ENCODE data around the gene ADGRL3. TPM values are rescaled to one million over a fixed set of nuclear protein-coding genes. Genes with fewer than 3 reads are reported as not detected.

The ADGRL3 gene
- total and polyA plus RNA-seq, 3 experiments from 2014 or later = not detected

GRCh38 chr4:61210186-61210939 lies 10.2 kb downstream of the ADGRL3 start:
- ChIA-PET POLR2A (no interaction called here), CTCF (no interaction called here)
- Mint-ChIP-seq H3K36me3 (no peaks in the 10 kb centered on the region), H3K9me3 (peaks cover 4 to 34% (median 11%) of the 10 kb centered on the region in 5 donors), H3K4me1 (no peaks in the 10 kb centered on the region), H3K4me3 (no peak overlapping the region), H3K27me3 (no peaks in the 10 kb centered on the region), H3K27ac (no peak overlapping the region)
- Histone ChIP-seq H3K27ac (ENCODE audit: low read depth, low read length) (no peak overlapping the region), H3K36me3 (ENCODE audit: insufficient read depth, low read length) (no peaks in the 10 kb centered on the region), H3K9me3 (ENCODE audit: low read length) (no peaks in the 10 kb centered on the region), H3K27me3 (ENCODE audit: insufficient read depth, low read length, poor library complexity, severe bottlenecking) (no peaks in the 10 kb centered on the region), H3K4me1 (ENCODE audit: insufficient read depth, low read length) (no peaks in the 10 kb centered on the region), H3K4me3 (ENCODE audit: low read length) (no peak overlapping the region)
- no peak for DNase-seq

GRCh38 chr4:61211781-61212180 lies 11.7 kb downstream of the ADGRL3 start:
- Mint-ChIP-seq H3K27me3 (no peaks in the 10 kb centered on the region), H3K9me3 (peaks cover 4 to 31% (median 15%) of the 10 kb centered on the region in 5 donors), H3K4me3 (no peak overlapping the region), H3K4me1 (no peaks in the 10 kb centered on the region), H3K27ac (no peak overlapping the region), H3K36me3 (no peaks in the 10 kb centered on the region)
- H3K4me1 ChIP-seq (ENCODE audit: insufficient read depth, low read length) = no peaks in the 10 kb centered on the region
- CTCF ChIA-PET = no interaction called here
- no peaks in the 10 kb centered on the region for H3K27me3 ChIP-seq (ENCODE audit: insufficient read depth, low read length, poor library complexity, severe bottlenecking)
- H3K9me3 ChIP-seq (ENCODE audit: low read length) = no peaks in the 10 kb centered on the region
- no peaks in the 10 kb centered on the region for H3K36me3 ChIP-seq (ENCODE audit: insufficient read depth, low read length)
- POLR2A ChIA-PET = no interaction called here
- no peak overlapping the region for H3K27ac ChIP-seq (ENCODE audit: low read depth, low read length)
- no peak for DNase-seq
- H3K4me3 ChIP-seq (ENCODE audit: low read length) = no peak overlapping the region

- DNase-seq = no peak
- no peaks in the 10 kb centered on the region for H3K4me1 Mint-ChIP-seq
- Histone ChIP-seq H3K9me3 (ENCODE audit: low read length) (no peaks in the 10 kb centered on the region), H3K4me3 (ENCODE audit: low read length) (no peak overlapping the region), H3K27ac (ENCODE audit: low read depth, low read length) (no peak overlapping the region), H3K36me3 (ENCODE audit: insufficient read depth, low read length) (no peaks in the 10 kb centered on the region), H3K27me3 (ENCODE audit: insufficient read depth, low read length, poor library complexity, severe bottlenecking) (no peaks in the 10 kb centered on the region), H3K4me1 (ENCODE audit: insufficient read depth, low read length) (no peaks in the 10 kb centered on the region)
- no peaks in the 10 kb centered on the region for H3K27me3 Mint-ChIP-seq
- H3K4me3 Mint-ChIP-seq = no peak overlapping the region
- ChIA-PET CTCF (no interaction called here), POLR2A (no interaction called here)
- H3K36me3 Mint-ChIP-seq = no peaks in the 10 kb centered on the region
- peaks cover 2 to 33% (median 13%) of the 10 kb centered on the region in 5 donors for H3K9me3 Mint-ChIP-seq
- no peak overlapping the region for H3K27ac Mint-ChIP-seq
These were observed 12.7 kb downstream of the ADGRL3 start for GRCh38 chr4:61212788-61213187.

- ChIA-PET CTCF (no interaction called here), POLR2A (no interaction called here)
- no peak for DNase-seq
- Histone ChIP-seq H3K9me3 (ENCODE audit: low read length) (no peaks in the 10 kb centered on the region), H3K4me1 (ENCODE audit: insufficient read depth, low read length) (no peaks in the 10 kb centered on the region), H3K4me3 (ENCODE audit: low read length) (no peak overlapping the region), H3K27ac (ENCODE audit: low read depth, low read length) (no peak overlapping the region), H3K36me3 (ENCODE audit: insufficient read depth, low read length) (no peaks in the 10 kb centered on the region), H3K27me3 (ENCODE audit: insufficient read depth, low read length, poor library complexity, severe bottlenecking) (no peaks in the 10 kb centered on the region)
- Mint-ChIP-seq H3K27me3 (no peaks in the 10 kb centered on the region), H3K4me3 (no peak overlapping the region), H3K27ac (no peak overlapping the region), H3K36me3 (no peaks in the 10 kb centered on the region), H3K4me1 (no peaks in the 10 kb centered on the region), H3K9me3 (peaks cover 0 to 26% (median 15%) of the 10 kb centered on the region in 5 donors)
These were observed 14.6 kb downstream of the ADGRL3 start for GRCh38 chr4:61214680-61215079.

- no peak overlapping the region for H3K4me3 Mint-ChIP-seq
- Histone ChIP-seq H3K9me3 (ENCODE audit: low read length) (no peaks in the 10 kb centered on the region), H3K4me3 (ENCODE audit: low read length) (no peak overlapping the region), H3K4me1 (ENCODE audit: insufficient read depth, low read length) (no peaks in the 10 kb centered on the region), H3K27me3 (ENCODE audit: insufficient read depth, low read length, poor library complexity, severe bottlenecking) (no peaks in the 10 kb centered on the region), H3K36me3 (ENCODE audit: insufficient read depth, low read length) (no peaks in the 10 kb centered on the region), H3K27ac (ENCODE audit: low read depth, low read length) (no peak overlapping the region)
- no peaks in the 10 kb centered on the region for H3K4me1 Mint-ChIP-seq
- no peak overlapping the region for H3K27ac Mint-ChIP-seq
- no peaks in the 10 kb centered on the region for H3K36me3 Mint-ChIP-seq
- peaks cover 0 to 32% (median 9%) of the 10 kb centered on the region in 5 donors for H3K9me3 Mint-ChIP-seq
- ChIA-PET POLR2A (no interaction called here), CTCF (no interaction called here)
- DNase-seq = no peak
- H3K27me3 Mint-ChIP-seq = no peaks in the 10 kb centered on the region
These were observed 17.1 kb downstream of the ADGRL3 start for GRCh38 chr4:61217222-61217621.

- Histone ChIP-seq H3K27ac (ENCODE audit: low read depth, low read length) (no peak overlapping the region), H3K4me3 (ENCODE audit: low read length) (no peak overlapping the region), H3K27me3 (ENCODE audit: insufficient read depth, low read length, poor library complexity, severe bottlenecking) (no peaks in the 10 kb centered on the region), H3K36me3 (ENCODE audit: insufficient read depth, low read length) (no peaks in the 10 kb centered on the region), H3K9me3 (ENCODE audit: low read length) (no peaks in the 10 kb centered on the region), H3K4me1 (ENCODE audit: insufficient read depth, low read length) (no peaks in the 10 kb centered on the region)
- H3K9me3 Mint-ChIP-seq = peaks cover 0 to 34% (median 12%) of the 10 kb centered on the region in 5 donors
- H3K27ac Mint-ChIP-seq = no peak overlapping the region
- no peaks in the 10 kb centered on the region for H3K36me3 Mint-ChIP-seq
- no peaks in the 10 kb centered on the region for H3K27me3 Mint-ChIP-seq
- DNase-seq = no peak
- ChIA-PET POLR2A (no interaction called here), CTCF (no interaction called here)
- H3K4me3 Mint-ChIP-seq = no peak overlapping the region
- no peaks in the 10 kb centered on the region for H3K4me1 Mint-ChIP-seq
These were observed 20.4 kb downstream of the ADGRL3 start for GRCh38 chr4:61220556-61220955.

- no peaks in the 10 kb centered on the region for H3K27me3 ChIP-seq (ENCODE audit: insufficient read depth, low read length, poor library complexity, severe bottlenecking)
- no peaks in the 10 kb centered on the region for H3K36me3 ChIP-seq (ENCODE audit: insufficient read depth, low read length)
- H3K9me3 ChIP-seq (ENCODE audit: low read length) = no peaks in the 10 kb centered on the region
- H3K4me3 ChIP-seq (ENCODE audit: low read length) = no peak overlapping the region
- H3K27ac Mint-ChIP-seq = no peak overlapping the region
- no peak for DNase-seq
- no peaks in the 10 kb centered on the region for H3K4me1 Mint-ChIP-seq
- H3K4me1 ChIP-seq (ENCODE audit: insufficient read depth, low read length) = no peaks in the 10 kb centered on the region
- H3K27me3 Mint-ChIP-seq = no peaks in the 10 kb centered on the region
- H3K36me3 Mint-ChIP-seq = no peaks in the 10 kb centered on the region
- CTCF ChIA-PET = no interaction called here
- no peak overlapping the region for H3K4me3 Mint-ChIP-seq
- POLR2A ChIA-PET = no interaction called here
- H3K9me3 Mint-ChIP-seq = peaks cover 0 to 47% (median 16%) of the 10 kb centered on the region in 5 donors
- H3K27ac ChIP-seq (ENCODE audit: low read depth, low read length) = no peak overlapping the region
These were observed 23.3 kb downstream of the ADGRL3 start for GRCh38 chr4:61223385-61223784.

GRCh38 chr4:61224573-61224972 lies 24.4 kb downstream of the ADGRL3 start:
- no peak overlapping the region for H3K4me3 ChIP-seq (ENCODE audit: low read length)
- H3K4me3 Mint-ChIP-seq = no peak overlapping the region
- CTCF ChIA-PET = no interaction called here

More at GRCh38 chr4:61224573-61224972, 24.4 kb downstream of the ADGRL3 start:
- H3K27ac ChIP-seq (ENCODE audit: low read depth, low read length) = no peak overlapping the region
- Mint-ChIP-seq H3K27ac (no peak overlapping the region), H3K27me3 (no peaks in the 10 kb centered on the region), H3K9me3 (peaks cover 0 to 47% (median 15%) of the 10 kb centered on the region in 5 donors), H3K4me1 (no peaks in the 10 kb centered on the region), H3K36me3 (no peaks in the 10 kb centered on the region)
- H3K9me3 ChIP-seq (ENCODE audit: low read length) = no peaks in the 10 kb centered on the region
- no peaks in the 10 kb centered on the region for H3K27me3 ChIP-seq (ENCODE audit: insufficient read depth, low read length, poor library complexity, severe bottlenecking)
- POLR2A ChIA-PET = no interaction called here
- DNase-seq = no peak
- no peaks in the 10 kb centered on the region for H3K4me1 ChIP-seq (ENCODE audit: insufficient read depth, low read length)
- H3K36me3 ChIP-seq (ENCODE audit: insufficient read depth, low read length) = no peaks in the 10 kb centered on the region
